Prostate gland (tissue), 2 donors: ENCODE measurements around the gene HEPACAM.

Source experiments
- CTCF ChIP-seq, 4 experiments: fragments of 200-600 bp in 2 of 4; fragments of 450-650 bp in 2 of 4; sonication (generic) in 2 of 4; IDR thresholded peaks; 1 replicate in 3 of 4; 2 replicates in 1 of 4; pipeline ENCODE4 v1.5.1; 2016 to 2019; ENCODE audit warnings: antibody characterized with exemption in 4 of 4, mild to moderate bottlenecking in 2 of 4, moderate library complexity in 2 of 4
- POLR2AphosphoS5 ChIP-seq: sonication (generic); formaldehyde crosslinking; IDR thresholded peaks from one replicate; pipeline ENCODE4 v1.6.1; 2017; ENCODE audit warnings: antibody characterized with exemption

- TF ChIP-seq CTCF (IDR thresholded peaks at IDR 0.05) (no peak), POLR2AphosphoS5 (no peak)
Observed at GRCh38 chr11:124934862-124935547, 842 bp downstream of the HEPACAM start.
